K562 (cell line): Measurements from ENCODE around the gene CNKSR3. TPM values are rescaled to one million over a fixed set of nuclear protein-coding genes. Genes with fewer than 3 reads are reported as not detected.

Experiments used
- ATF4 ChIP-seq: fragments of 450-650 bp; formaldehyde crosslinking; IDR thresholded peaks from 2 replicates; pipeline ENCODE4 v1.4.0; 2022; ENCODE audit warnings: mild to moderate bottlenecking, moderate library complexity
- ATF6 ChIP-seq: sonication (generic); formaldehyde crosslinking; IDR thresholded peaks from 2 replicates; pipeline ENCODE4 v1.4.0; 2020; ENCODE audit warnings: mild to moderate bottlenecking, missing genetic modification reagents
- BDP1 ChIP-seq: IDR thresholded peaks from 3 replicates; pipeline ENCODE4 v1.6.1; 2011; ENCODE audit not compliant: insufficient read length, insufficient read depth
- CBX2 ChIP-seq: fragments of 200-600 bp; sonication (generic); IDR thresholded peaks from one replicate; pipeline ENCODE4 v1.6.1; 2012; ENCODE audit warnings: mild to moderate bottlenecking, low read length, inconsistent platforms; ENCODE audit not compliant: insufficient read depth, poor library complexity, severe bottlenecking
- CHD4 ChIP-seq: fragments of 200-600 bp; sonication (generic); IDR thresholded peaks from 3 replicates; pipeline ENCODE4 v1.6.1; 2012; ENCODE audit warnings: low read depth, mild to moderate bottlenecking, mixed read lengths, low read length, inconsistent platforms; ENCODE audit not compliant: insufficient read depth, insufficient replicate concordance, poor library complexity, severe bottlenecking
- CREBBP ChIP-seq: IDR thresholded peaks from one replicate; pipeline ENCODE4 v1.6.1; 2012; ENCODE audit warnings: low read depth, mild to moderate bottlenecking, control low read depth, inconsistent platforms, low read length
- CTCF ChIP-seq, 3 experiments: IDR thresholded peaks in 2 of 3; conservative IDR thresholded peaks in 1 of 3; 2 replicates each; pipeline ENCODE4 v1.5.1; 2011 to 2012; ENCODE audit warnings: low read length in 3 of 3, mild to moderate bottlenecking in 3 of 3, control low read depth in 2 of 3, improper control_type of control experiment in 1 of 3, inconsistent platforms in 1 of 3, low read depth in 1 of 3, mixed read lengths in 1 of 3, moderate library complexity in 1 of 3; ENCODE audit not compliant: insufficient read depth in 2 of 3
- E2F4 ChIP-seq: sonication (generic); formaldehyde crosslinking; IDR thresholded peaks from 2 replicates; pipeline ENCODE4 v1.8.0; 2022; ENCODE audit warnings: mild to moderate bottlenecking, low read depth, missing genetic modification reagents
- FOS ChIP-seq: IDR thresholded peaks from 3 replicates; pipeline ENCODE4 v1.6.1; 2011; ENCODE audit not compliant: insufficient read length; ENCODE audit errors: extremely low read depth
- GATA2 ChIP-seq: sonication (generic); formaldehyde crosslinking; IDR thresholded peaks from 2 replicates; pipeline ENCODE4 v1.4.0; 2020; ENCODE audit warnings: mild to moderate bottlenecking, missing genetic modification reagents
- NELFE ChIP-seq: IDR thresholded peaks from 2 replicates; pipeline ENCODE4 v1.6.1; 2011; ENCODE audit warnings: mild to moderate bottlenecking; ENCODE audit not compliant: insufficient read depth, insufficient read length
- NR4A1 ChIP-seq, 2 experiments: fragments of 250-450 bp in 1 of 2; fragments of 450-650 bp in 1 of 2; sonication (Bioruptor Pico) in 1 of 2; IDR thresholded peaks; 2 replicates each; pipeline versions ENCODE4 v1.4.0 to v1.6.1; 2016 to 2020; ENCODE audit warnings: mild to moderate bottlenecking in 2 of 2, missing compliant biosample characterization in 1 of 2, missing genetic modification characterization in 1 of 2, moderate library complexity in 1 of 2
- PRDM10 ChIP-seq: fragments of 450-650 bp; IDR thresholded peaks from 2 replicates; pipeline ENCODE4 v1.6.1; 2018; ENCODE audit not compliant: partially characterized antibody
- PYGO2 ChIP-seq: fragments of 450-650 bp; IDR thresholded peaks from 2 replicates; pipeline ENCODE4 v1.6.1; 2016; ENCODE audit warnings: mild to moderate bottlenecking, missing genetic modification characterization, moderate library complexity, missing compliant biosample characterization
- SMAD3 ChIP-seq: fragments of 450-650 bp; formaldehyde crosslinking; conservative IDR thresholded peaks from 2 replicates; pipeline ENCODE4 v1.4.0; 2020; ENCODE audit warnings: mild to moderate bottlenecking
- SMARCA4 ChIP-seq: fragments of 450-650 bp; IDR thresholded peaks from 2 replicates; pipeline ENCODE4 v1.6.1; 2016
- SMARCB1 ChIP-seq: IDR thresholded peaks from 2 replicates; pipeline ENCODE4 v1.6.1; 2011; ENCODE audit warnings: improper control_type of control experiment, low read depth; ENCODE audit not compliant: insufficient read length
- SNIP1 ChIP-seq: fragments of 450-650 bp; IDR thresholded peaks from 2 replicates; pipeline ENCODE4 v1.7.1; 2017; ENCODE audit warnings: low read depth, mild to moderate bottlenecking
- ZNF668 ChIP-seq: fragments of 250-450 bp; sonication (Bioruptor Pico); IDR thresholded peaks from 2 replicates; pipeline ENCODE4 v1.8.0; 2022; ENCODE audit warnings: mild to moderate bottlenecking, inconsistent platforms
- polyA plus RNA-seq, 8 experiments: library from polyadenylated mRNA; depleted of rRNA in 4 of 8; stranded (reverse) in 5 of 8; unstranded in 3 of 8; fragments of >200 nt; fragmentation: Nextera tagmentation in 2 of 8; fragmentation: Illumina TruSeq in 1 of 8; extraction: Ambion mirVana in 2 of 8; extraction: Trizol in 1 of 8; gene quantifications; 2 replicates each; pipeline versions ENCODE4 v1.2.1 to v1.2.3, GENCODE V29; 2011 to 2014; ENCODE audit warnings: inconsistent platforms in 1 of 8, missing spikeins in 1 of 8
- total RNA-seq, 7 experiments: library from RNA; depleted of rRNA in 6 of 7; stranded (reverse); fragments of >200 nt in 6 of 7; fragmentation: Illumina TruSeq in 2 of 7; extraction: Trizol in 2 of 7; gene quantifications; 2 replicates each; pipeline versions ENCODE4 v1.2.1 to v1.2.3, GENCODE V29; 2011 to 2021; ENCODE audit warnings: low replicate concordance in 1 of 7

Gene CNKSR3
- total and polyA plus RNA-seq, 9 of the 15 experiments (the other 6 are each of a cell fraction or from before 2014, with no cell fraction given): 4.5 to 29.6 (median 9.5) TPM

GRCh38 chr6:154520280-154520679 is 9.8 kb upstream of the CNKSR3 start (continued):
- TF ChIP-seq CBX2 (no peak), PYGO2 (tag) (no peak), ATF4 (CRISPR knock-in tag) (no peak), NR4A1 (CRISPR knock-in tag; IDR thresholded peaks at IDR 0.05) (no peak), NR4A1 (tag; IDR thresholded peaks at IDR 0.05) (no peak), NELFE (no peak), PRDM10 (peak; percentile 6), ZNF668 (CRISPR knock-in tag) (no peak), ATF6 (CRISPR knock-in tag) (no peak), GATA2 (CRISPR knock-in tag) (peak; percentile 71), CREBBP (no peak), SMARCB1 (no peak), SMAD3 (CRISPR knock-in tag) (0 out of 2 replicates have a peak, but pooled peaks have one; percentile 25), FOS (no peak), E2F4 (CRISPR knock-in tag) (no peak), CHD4 (no peak), CTCF (IDR thresholded peaks at IDR 0.05 in 2 of 3, conservative IDR thresholded peaks at IDR 0.05 in 1 of 3; ENCODE audit: insufficient read depth in 2 of 3, low read depth in 1 of 3, low read length in 3 of 3) (no peak), SNIP1 (no peak), BDP1 (no peak), SMARCA4 (peak; percentile 93)
